Breast epithelium (tissue), 4 donors: Measurements from ENCODE around the gene CDK12. TPM values are rescaled to one million over a fixed set of nuclear protein-coding genes. Genes with fewer than 3 reads are reported as not detected.

ENCODE experiments used
- DNase-seq, 2 donors: peaks; one replicate each; pipeline ENCODE4 v3.0.0-alpha.2; 2019; ENCODE audit warnings: low spot score in 2 of 2
- H3K27ac ChIP-seq, 2 donors: fragments of 200-600 bp; sonication (generic) in 1 of 2; one replicate each; pipeline ENCODE4 v1.5.1; 2016 to 2019; ENCODE audit warnings: mild to moderate bottlenecking in 1 of 2
- H3K27me3 ChIP-seq, 2 donors: fragments of 200-600 bp; sonication (generic) in 1 of 2; one replicate each; pipeline versions ENCODE4 v1.5.1 to v1.6.0; 2017 to 2019; ENCODE audit warnings: control low read depth in 1 of 2, mild to moderate bottlenecking in 1 of 2
- H3K36me3 ChIP-seq: fragments of 200-600 bp; one replicate; pipeline ENCODE4 v1.5.1; 2019
- H3K4me1 ChIP-seq, 2 donors: fragments of 200-600 bp; sonication (generic); one replicate each; pipeline ENCODE4 v1.5.1; 2016 to 2019; ENCODE audit warnings: control low read depth in 1 of 2
- H3K4me3 ChIP-seq, 3 donors: fragments of 200-600 bp; sonication (generic); 1 replicate in 2 of 3; 2 replicates in 1 of 3; pipeline ENCODE4 v1.5.1; 2016 to 2019; ENCODE audit warnings: mild to moderate bottlenecking in 3 of 3, moderate library complexity in 2 of 3
- H3K9me3 ChIP-seq, 2 donors: fragments of 200-600 bp; sonication (generic) in 1 of 2; one replicate each; pipeline ENCODE4 v1.5.1; 2016 to 2019; ENCODE audit warnings: control low read depth in 1 of 2
- POLR2A ChIP-seq: fragments of 450-650 bp; IDR thresholded peaks from one replicate; pipeline ENCODE4 v1.6.1; 2016; ENCODE audit warnings: antibody characterized with exemption, mild to moderate bottlenecking, moderate library complexity
- POLR2AphosphoS5 ChIP-seq, 3 donors: sonication (generic); formaldehyde crosslinking; IDR thresholded peaks; one replicate each; pipeline ENCODE4 v1.6.1; 2017; ENCODE audit warnings: antibody characterized with exemption in 3 of 3
- intact Hi-C: fragments of 100-400 bp; cut with DNase I; formaldehyde crosslinking; loops from one replicate; pipeline ENCODE4 v1.15.1; 2023; ENCODE audit warnings: low total_unique reads
- total RNA-seq, 3 donors: library from RNA; depleted of rRNA; stranded (reverse); fragments of >200 nt; gene quantifications; one replicate each; pipeline ENCODE4 v1.1.0, GENCODE V29; 2016
- TF ChIP-seq, protein P1 (sequence below), 3 donors: fragments of 450-650 bp; IDR thresholded peaks; one replicate each; pipeline ENCODE4 v1.5.1; 2016 to 2017; ENCODE audit warnings: antibody characterized with exemption in 3 of 3, mild to moderate bottlenecking in 3 of 3, moderate library complexity in 3 of 3

The CDK12 gene
- total RNA-seq, 3 donors from 2014 or later = 38.6 to 58.2 (median 41.3) TPM

DNA sequence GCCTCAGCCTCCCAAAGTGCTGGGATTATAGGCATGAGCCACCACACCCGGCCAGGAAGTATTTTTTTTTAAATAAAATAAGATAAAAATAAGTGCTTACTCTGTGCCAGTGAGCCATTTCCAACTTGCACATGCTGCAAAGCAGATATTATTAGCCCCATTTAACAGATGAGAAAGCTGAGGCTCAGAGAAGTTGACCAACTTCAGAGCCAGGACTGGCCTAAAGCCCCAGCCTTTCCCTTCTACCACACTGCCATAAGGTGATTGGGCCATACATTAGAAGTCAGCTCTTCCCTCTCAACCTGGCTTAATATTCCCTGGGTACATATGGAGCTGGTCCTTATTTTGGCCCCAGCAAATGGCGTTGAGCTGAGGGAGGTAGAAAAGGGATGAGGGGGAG, 121.4 kb downstream of the CDK12 start:
- intact Hi-C loops = no loop called here
- TF ChIP-seq POLR2AphosphoS5 (IDR thresholded peaks at IDR 0.05) (no peak), POLR2A (no peak)
- TF ChIP-seq, protein P1, sequence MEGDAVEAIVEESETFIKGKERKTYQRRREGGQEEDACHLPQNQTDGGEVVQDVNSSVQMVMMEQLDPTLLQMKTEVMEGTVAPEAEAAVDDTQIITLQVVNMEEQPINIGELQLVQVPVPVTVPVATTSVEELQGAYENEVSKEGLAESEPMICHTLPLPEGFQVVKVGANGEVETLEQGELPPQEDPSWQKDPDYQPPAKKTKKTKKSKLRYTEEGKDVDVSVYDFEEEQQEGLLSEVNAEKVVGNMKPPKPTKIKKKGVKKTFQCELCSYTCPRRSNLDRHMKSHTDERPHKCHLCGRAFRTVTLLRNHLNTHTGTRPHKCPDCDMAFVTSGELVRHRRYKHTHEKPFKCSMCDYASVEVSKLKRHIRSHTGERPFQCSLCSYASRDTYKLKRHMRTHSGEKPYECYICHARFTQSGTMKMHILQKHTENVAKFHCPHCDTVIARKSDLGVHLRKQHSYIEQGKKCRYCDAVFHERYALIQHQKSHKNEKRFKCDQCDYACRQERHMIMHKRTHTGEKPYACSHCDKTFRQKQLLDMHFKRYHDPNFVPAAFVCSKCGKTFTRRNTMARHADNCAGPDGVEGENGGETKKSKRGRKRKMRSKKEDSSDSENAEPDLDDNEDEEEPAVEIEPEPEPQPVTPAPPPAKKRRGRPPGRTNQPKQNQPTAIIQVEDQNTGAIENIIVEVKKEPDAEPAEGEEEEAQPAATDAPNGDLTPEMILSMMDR (IDR thresholded peaks at IDR 0.05) = no peak
- Histone ChIP-seq H3K27me3 (no peaks in the 10 kb centered on the region), H3K4me1 (no peaks in the 10 kb centered on the region), H3K36me3 (no peaks in the 10 kb centered on the region), H3K9me3 (no peaks in the 10 kb centered on the region), H3K4me3 (no peak overlapping the region), H3K27ac (no peak overlapping the region)
- no peak for DNase-seq

Other genes with a start within 250 kb of the CDK12 start
- gene STAC2, start 235.5 kb upstream of the CDK12 start, total RNA-seq = 100 to 1,000 TPM in 1 of 3 donors, 10 to 100 TPM in 1, not detected in 1; 26.5 to 121 TPM
- 10 to 100 TPM; 17.0 to 33.1 (median 25.3) TPM for gene FBXL20, start 59.9 kb upstream of the CDK12 start, total RNA-seq
- 10 to 100 TPM; 21.4 to 36.3 (median 33.1) TPM for gene MED1, start 10.2 kb upstream of the CDK12 start, total RNA-seq
- not detected for gene NEUROD2, start 146.4 kb downstream of the CDK12 start, total RNA-seq
- gene PPP1R1B, start 165.5 kb downstream of the CDK12 start, total RNA-seq = 10 to 100 TPM; 22.6 to 71.3 (median 67.5) TPM
- 10 to 100 TPM; 37.0 to 43.9 (median 42.0) TPM for gene STARD3, start 175.7 kb downstream of the CDK12 start, total RNA-seq
- under 1 TPM; 0.48 to 0.73 (median 0.66) TPM for gene TCAP, start 203.9 kb downstream of the CDK12 start, total RNA-seq
- gene PNMT, start 207.0 kb downstream of the CDK12 start, total RNA-seq = 1 to 10 TPM; 1.6 to 9.5 (median 5.1) TPM
- 10 to 100 TPM; 11.7 to 23.7 (median 21.6) TPM for gene PGAP3, start 226.6 kb downstream of the CDK12 start, total RNA-seq
- gene ERBB2, start 238.6 kb downstream of the CDK12 start, total RNA-seq = 100 to 1,000 TPM in 1 of 3 donors, 10 to 100 TPM in 2; 13.1 to 118 (median 59.0) TPM